Endothelial cell of umbilical vein (primary cell): Measurements from ENCODE around the gene GRID1.

Experiments
- CTCF ChIP-seq, 2 donors: IDR thresholded peaks; 1 replicate in 1 of 2; 2 replicates in 1 of 2; pipeline ENCODE4 v1.5.1; 2011; ENCODE audit warnings: low read length in 2 of 2, mild to moderate bottlenecking in 2 of 2, moderate library complexity in 2 of 2, control low read depth in 1 of 2, inconsistent platforms in 1 of 2, low read depth in 1 of 2; ENCODE audit not compliant: insufficient read depth in 1 of 2; ENCODE audit errors: extremely low read depth in 1 of 2
- EZH2 ChIP-seq: IDR thresholded peaks from 2 replicates; pipeline ENCODE4 v1.6.1; 2012; ENCODE audit warnings: borderline replicate concordance, low read depth, mild to moderate bottlenecking, moderate library complexity, low read length, inconsistent platforms; ENCODE audit not compliant: severe bottlenecking
- FOS ChIP-seq: IDR thresholded peaks from 2 replicates; pipeline ENCODE4 v1.6.1; 2011; ENCODE audit warnings: mild to moderate bottlenecking, low read length, moderate library complexity, borderline replicate concordance; ENCODE audit not compliant: insufficient read depth
- JUN ChIP-seq: IDR thresholded peaks from 2 replicates; pipeline ENCODE4 v1.6.1; 2011; ENCODE audit warnings: borderline replicate concordance, low read depth; ENCODE audit not compliant: insufficient read length, insufficient read depth
- MAX ChIP-seq: IDR thresholded peaks from 2 replicates; pipeline ENCODE4 v1.6.1; 2011; ENCODE audit not compliant: insufficient read depth, insufficient read length
- POLR2A ChIP-seq: IDR thresholded peaks from 2 replicates; pipeline ENCODE4 v1.6.1; 2012; ENCODE audit warnings: low read depth, mild to moderate bottlenecking, control low read depth, low read length
- POLR2AphosphoS5 ChIP-seq: IDR thresholded peaks from 2 replicates; pipeline ENCODE4 v1.6.1; 2012; ENCODE audit warnings: low read depth, mild to moderate bottlenecking, control low read depth, low read length, moderate library complexity; ENCODE audit not compliant: insufficient read depth

- TF ChIP-seq CTCF (IDR thresholded peaks at IDR 0.05; ENCODE audit: extremely low read depth in 1 of 2, insufficient read depth in 1 of 2, low read depth in 1 of 2, low read length in 2 of 2) (no peak), EZH2 (no peak), MAX (no peak), JUN (no peak), POLR2A (no peak), POLR2AphosphoS5 (no peak), FOS (no peak)
These were observed 283.4 kb downstream of the GRID1 start for GRCh38 chr10:86083206-86083605.
